OCI-LY3 (cell line): ENCODE data around the gene IHH.

Experiments used
- H2AFZ ChIP-seq: fragments of 200-600, 300-600 bp; shearing (Covaris generic); 2 replicates; pipeline ENCODE4 v1.6.0; 2014; ENCODE audit warnings: antibody characterized with exemption, low read depth, low read length
- H3K27ac ChIP-seq: fragments of 200-600, 300-600 bp; sonication (generic); 2 replicates; pipeline ENCODE4 v1.5.1; 2014; ENCODE audit warnings: mild to moderate bottlenecking, low read length, moderate library complexity, mixed read lengths
- H3K27me3 ChIP-seq: fragments of 200-600, 300-600 bp; sonication (generic); 2 replicates; pipeline ENCODE4 v1.6.1; 2014; ENCODE audit warnings: low read depth, low read length, mixed read lengths
- H3K36me3 ChIP-seq: fragments of 200-600, 300-600 bp; sonication (generic); replicated peaks from 2 replicates; pipeline ENCODE3; 2014; ENCODE audit warnings: low read depth, low read length, mixed read lengths
- H3K4me1 ChIP-seq: fragments of 300-600, 200-600 bp; sonication (generic); 2 replicates; pipeline ENCODE4 v1.6.1; 2014; ENCODE audit warnings: low read length, mixed read lengths
- H3K4me2 ChIP-seq: fragments of 200-600, 300-600 bp; sonication (generic); 2 replicates; pipeline ENCODE4 v1.6.1; 2014; ENCODE audit warnings: low read length, mixed read lengths
- H3K4me3 ChIP-seq: fragments of 300-600, 200-600 bp; sonication (generic); 2 replicates; pipeline ENCODE4 v1.5.1; 2014; ENCODE audit warnings: antibody characterized with exemption, mild to moderate bottlenecking, low read length, moderate library complexity
- H3K79me2 ChIP-seq: fragments of 300-600, 200-600 bp; shearing (Covaris generic); 2 replicates; pipeline ENCODE4 v1.6.1; 2014; ENCODE audit warnings: mild to moderate bottlenecking, low read length, mixed read lengths
- H3K9ac ChIP-seq: fragments of 300-600, 200-600 bp; shearing (Covaris generic); 2 replicates; pipeline ENCODE4 v1.6.0; 2014; ENCODE audit warnings: mild to moderate bottlenecking, low read length, moderate library complexity
- H3K9me3 ChIP-seq: fragments of 200-600, 300-600 bp; shearing (Covaris generic); 2 replicates; pipeline ENCODE4 v1.6.1; 2014; ENCODE audit warnings: low read length, mixed read lengths; ENCODE audit not compliant: insufficient read depth
- H4K20me1 ChIP-seq: fragments of 200-600, 300-600 bp; sonication (generic); 2 replicates; pipeline ENCODE4 v1.6.1; 2016; ENCODE audit warnings: low read length, mixed read lengths; ENCODE audit not compliant: insufficient read depth
- CTCF ChIP-seq: fragments of 200-600, 300-600 bp; sonication (generic); IDR thresholded peaks from 2 replicates; pipeline ENCODE4 v1.5.1; 2014; ENCODE audit warnings: antibody characterized with exemption, low read length, low read depth
- EZH2phosphoT487 ChIP-seq: fragments of 200-600 bp; shearing (Covaris generic); IDR thresholded peaks from 2 replicates; pipeline ENCODE4 v1.6.1; 2018; ENCODE audit warnings: antibody characterized with exemption, mixed run types, low read depth

IHH gene

GRCh38 chr2:219086196-219086595, 25.5 kb upstream of the IHH start:
- H3K9ac ChIP-seq, result no peak overlapping the region
- TF ChIP-seq CTCF (no peak), EZH2phosphoT487 (no peak)
- H3K9me3 ChIP-seq, result no peaks in the 10 kb centered on the region

GRCh38 chr2:219084791-219085190, 24.1 kb upstream of the IHH start:
- H4K20me1 ChIP-seq, result no peaks in the 10 kb centered on the region
- no peak overlapping the region for H3K4me2 ChIP-seq
- H3K4me1 ChIP-seq, result peaks cover 17% of the 10 kb centered on the region
- no peak overlapping the region for H3K4me3 ChIP-seq
- H2AFZ ChIP-seq, result no peak overlapping the region
- no peaks in the 10 kb centered on the region for H3K9me3 ChIP-seq
- TF ChIP-seq CTCF (no peak), EZH2phosphoT487 (no peak)
- H3K27me3 ChIP-seq, result no peaks in the 10 kb centered on the region
- H3K9ac ChIP-seq, result no peak overlapping the region
- H3K36me3 ChIP-seq, result no peaks in the 10 kb centered on the region
- no peak overlapping the region for H3K27ac ChIP-seq
- no peaks in the 10 kb centered on the region for H3K79me2 ChIP-seq

More at GRCh38 chr2:219086196-219086595, 25.5 kb upstream of the IHH start:
- Histone ChIP-seq H3K4me3 (no peak overlapping the region), H3K27ac (no peak overlapping the region), H3K27me3 (no peaks in the 10 kb centered on the region), H3K36me3 (no peaks in the 10 kb centered on the region), H3K79me2 (no peaks in the 10 kb centered on the region), H3K4me2 (no peak overlapping the region), H3K4me1 (peaks cover 17% of the 10 kb centered on the region), H4K20me1 (no peaks in the 10 kb centered on the region), H2AFZ (no peak overlapping the region)

- Histone ChIP-seq H4K20me1 (no peaks in the 10 kb centered on the region), H3K27me3 (no peaks in the 10 kb centered on the region), H2AFZ (no peak overlapping the region), H3K79me2 (no peaks in the 10 kb centered on the region), H3K36me3 (no peaks in the 10 kb centered on the region), H3K4me2 (no peak overlapping the region), H3K9ac (no peak overlapping the region), H3K27ac (no peak overlapping the region), H3K9me3 (no peaks in the 10 kb centered on the region), H3K4me1 (peaks cover 13% of the 10 kb centered on the region), H3K4me3 (no peak overlapping the region)
- TF ChIP-seq EZH2phosphoT487 (no peak), CTCF (no peak)
Observed at GRCh38 chr2:219082332-219082958, 21.7 kb upstream of the IHH start.

GRCh38 chr2:219081701-219082331, 21.1 kb upstream of the IHH start:
- Histone ChIP-seq H3K27ac (no peak overlapping the region), H3K4me2 (no peak overlapping the region), H3K9ac (no peak overlapping the region), H3K27me3 (no peaks in the 10 kb centered on the region), H2AFZ (no peak overlapping the region), H3K79me2 (no peaks in the 10 kb centered on the region), H3K4me3 (no peak overlapping the region), H3K36me3 (no peaks in the 10 kb centered on the region), H3K9me3 (no peaks in the 10 kb centered on the region), H3K4me1 (peaks cover 6% of the 10 kb centered on the region), H4K20me1 (no peaks in the 10 kb centered on the region)
- no peak for TF ChIP-seq CTCF
- TF ChIP-seq EZH2phosphoT487, result no peak
